Activated T-cell treated with anti-CD3 and anti-CD28 coated beads for 1 hour (primary cell): ENCODE data around the gene PEMT.

Source experiments
- DNase-seq: peaks from one replicate; pipeline ENCODE4 v3.0.0-alpha.2; 2020; ENCODE audit warnings: low read depth

PEMT gene

DNA sequence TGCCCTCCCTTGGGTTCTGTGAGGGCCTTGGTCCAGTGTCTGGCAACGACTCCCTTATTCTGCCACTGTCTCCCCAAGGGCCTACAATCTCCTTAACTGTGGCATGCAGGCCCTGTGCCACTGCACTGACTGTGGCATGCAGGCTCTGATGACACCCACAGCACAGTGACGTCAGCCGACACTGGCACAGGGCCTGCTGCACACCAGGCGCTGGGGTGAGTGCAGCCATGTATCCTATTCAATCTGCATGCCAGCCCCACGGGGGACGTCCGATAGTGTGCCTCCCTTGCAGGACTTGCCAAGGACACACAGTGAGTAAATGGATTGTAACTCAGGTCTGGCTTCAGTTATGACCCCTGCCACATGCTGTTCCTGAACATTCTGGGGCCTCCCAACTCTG, 55.6 kb downstream of the PEMT start:
- no peak for DNase-seq

DNA sequence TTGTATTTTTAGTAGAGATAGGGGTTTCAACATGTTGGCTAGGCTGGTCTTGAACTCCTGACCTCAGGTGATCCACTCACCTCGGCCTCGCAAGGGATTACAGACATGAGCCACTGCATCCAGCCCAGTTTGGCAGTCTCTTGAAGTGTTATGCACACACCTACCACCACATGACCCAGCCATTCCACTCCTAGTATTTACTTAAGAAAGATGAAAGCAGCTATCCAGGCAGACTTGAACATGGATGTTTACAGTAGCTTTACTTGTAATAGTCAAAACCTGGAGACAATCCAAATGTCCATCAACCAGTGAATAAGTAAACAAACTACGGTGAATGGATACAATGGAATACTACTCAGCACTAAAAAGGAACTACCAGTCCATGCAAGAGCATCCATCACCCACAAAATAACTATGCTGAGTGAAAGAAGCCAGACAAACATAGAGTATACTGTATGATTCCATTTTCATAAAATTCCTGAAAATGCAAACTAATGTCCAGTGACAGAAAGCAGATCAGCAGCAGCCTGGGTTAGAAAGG, 57.5 kb downstream of the PEMT start:
- DNase-seq, result no peak

DNA sequence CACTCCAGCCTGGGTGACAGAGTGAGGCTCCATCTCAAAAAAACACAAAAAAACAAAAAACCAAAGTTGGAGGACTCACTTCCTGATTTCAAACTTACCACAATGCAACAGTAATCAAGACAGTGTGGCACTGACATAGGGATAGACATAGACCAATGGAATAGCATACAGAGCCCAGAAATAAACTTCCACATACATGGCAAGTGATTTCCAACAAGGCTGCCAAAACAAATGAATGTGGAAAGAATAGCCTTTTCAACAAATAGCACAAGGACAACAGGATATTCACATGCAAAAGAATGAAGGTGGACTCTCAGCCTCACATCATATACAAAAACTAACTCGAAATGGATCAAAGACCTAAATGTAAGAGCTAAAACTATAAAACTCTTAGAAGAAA, 58.5 kb downstream of the PEMT start:
- DNase-seq, result no peak

DNA sequence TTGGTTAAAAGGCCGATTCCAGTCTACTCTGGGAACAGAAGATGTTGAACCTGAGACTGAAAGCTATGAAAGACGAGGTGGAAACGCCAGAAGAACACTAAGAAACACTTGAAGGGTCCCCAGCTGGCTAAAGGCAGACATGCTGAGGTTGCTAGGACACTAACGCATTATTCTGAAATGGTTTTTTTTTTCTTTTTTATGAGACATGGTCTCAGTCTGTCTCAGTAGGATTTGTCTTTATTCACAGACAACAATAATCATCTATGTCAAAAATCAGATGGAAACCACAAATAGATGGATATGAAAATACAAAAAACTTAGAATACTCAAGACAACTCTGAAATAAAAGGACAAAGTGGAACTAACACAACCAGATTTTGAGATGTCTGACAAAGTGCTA, 60.4 kb downstream of the PEMT start:
- DNase-seq, result no peak

DNA sequence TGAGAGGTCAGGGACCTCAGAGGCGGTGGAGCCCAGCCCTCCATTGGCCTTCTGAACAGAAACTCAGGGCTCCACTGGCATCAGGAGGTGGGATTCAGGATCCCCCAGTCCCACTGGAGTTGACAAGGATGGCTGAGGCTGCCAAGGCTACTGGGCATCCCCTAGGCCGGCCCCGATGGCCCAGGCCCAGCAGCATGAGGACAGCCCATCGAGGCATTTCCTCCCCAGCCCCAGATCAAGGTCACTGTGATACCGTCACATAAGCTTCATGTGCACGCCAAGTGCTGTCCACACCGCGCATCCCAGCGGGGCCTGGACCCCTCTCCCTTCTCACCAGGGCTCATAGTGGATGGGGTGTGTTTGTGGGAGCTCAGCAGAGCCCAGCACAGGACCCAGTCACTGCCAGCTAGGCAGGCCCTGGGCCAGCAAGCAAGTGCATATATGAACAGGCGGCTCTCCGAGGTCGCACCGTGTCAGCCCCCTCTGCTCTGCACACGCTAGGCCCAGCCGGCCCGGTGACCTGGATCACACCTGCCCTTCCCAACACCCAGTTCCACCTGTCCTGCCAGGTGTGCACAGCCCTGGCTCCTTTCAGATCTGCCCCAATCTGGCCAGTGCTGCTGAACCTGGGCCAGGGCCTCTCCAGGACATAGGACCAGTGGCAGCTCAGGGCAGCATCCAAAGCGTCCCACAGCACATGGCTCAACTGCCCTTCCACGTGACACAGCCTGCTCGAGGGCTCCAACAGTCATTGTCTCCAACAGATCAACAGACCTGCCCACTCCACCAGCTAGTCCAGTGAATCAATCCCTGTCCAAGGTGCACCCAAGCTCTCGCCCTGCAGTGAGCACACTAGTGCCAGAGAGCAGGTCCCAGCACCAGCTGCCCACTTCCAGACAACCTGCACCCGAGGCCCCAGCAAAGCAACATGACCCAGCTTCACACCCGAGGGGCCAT, 62.5 kb downstream of the PEMT start:
- DNase-seq, result no peak

DNA sequence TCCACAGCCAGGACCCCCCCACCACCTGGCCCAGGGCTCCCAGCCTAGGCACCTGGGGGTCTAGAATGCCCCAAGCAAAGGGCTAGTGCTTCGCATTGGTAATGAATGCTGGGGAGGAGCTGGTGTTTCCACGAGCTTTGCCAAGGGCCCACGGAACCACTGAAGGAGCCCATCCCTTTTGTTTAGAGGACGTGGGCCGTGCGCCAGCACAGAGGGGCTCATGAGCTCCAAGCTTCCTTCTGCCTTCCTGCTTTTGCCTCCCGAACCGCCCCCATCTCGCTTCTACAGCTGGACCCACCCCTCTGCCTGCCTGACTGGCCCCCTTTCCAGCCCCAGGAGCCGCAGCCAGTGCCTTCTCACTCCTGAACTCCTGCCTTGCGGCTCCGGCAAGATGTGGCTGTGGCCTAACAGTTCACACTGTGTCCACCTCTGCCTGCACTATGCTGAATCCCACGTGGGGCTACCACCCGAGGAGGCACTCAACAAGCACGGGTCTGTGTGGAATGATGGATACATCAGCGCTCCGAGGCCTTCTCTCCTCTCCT, 63.5 kb downstream of the PEMT start:
- DNase-seq, result no peak

DNA sequence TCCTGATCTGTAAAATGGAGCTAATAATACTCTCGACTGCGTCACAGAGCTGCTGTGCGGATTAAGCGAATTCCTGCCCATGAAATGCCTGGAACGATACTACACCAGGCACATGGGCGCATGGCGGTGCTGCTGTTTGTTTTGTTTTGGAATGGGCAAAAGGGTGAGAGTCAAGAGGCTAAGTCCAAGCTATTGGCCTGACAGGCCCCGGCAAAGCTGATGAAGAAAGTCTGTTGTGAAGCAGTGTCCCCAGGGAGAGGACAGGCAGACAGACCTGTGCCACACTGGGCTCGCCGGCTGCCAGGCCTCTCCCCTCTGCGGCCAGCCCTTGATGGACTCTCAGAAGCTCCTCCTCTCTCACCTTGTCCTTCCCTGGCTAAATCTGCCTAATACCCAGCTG, 64.0 kb downstream of the PEMT start:
- no peak for DNase-seq

DNA sequence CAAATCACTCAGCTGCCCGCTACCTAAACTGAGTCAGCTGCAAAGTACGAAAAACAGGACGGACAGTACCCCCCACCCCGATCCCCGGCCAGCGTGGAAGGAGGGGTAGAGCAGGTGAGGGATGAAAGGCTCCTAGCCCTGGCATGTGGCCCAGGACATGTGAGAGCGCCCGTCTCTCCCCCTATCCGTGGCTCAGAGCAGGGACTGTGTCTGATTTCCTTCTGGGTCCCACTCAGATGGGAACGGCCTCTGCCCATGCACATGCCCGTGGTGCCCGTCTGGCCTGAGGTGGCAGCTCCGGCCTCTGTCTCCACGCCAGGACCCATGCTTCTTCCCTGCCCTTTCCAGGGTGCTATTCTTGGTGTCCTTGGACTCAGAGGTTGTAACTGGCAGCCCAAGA, 65.1 kb downstream of the PEMT start:
- DNase-seq, result no peak

DNA sequence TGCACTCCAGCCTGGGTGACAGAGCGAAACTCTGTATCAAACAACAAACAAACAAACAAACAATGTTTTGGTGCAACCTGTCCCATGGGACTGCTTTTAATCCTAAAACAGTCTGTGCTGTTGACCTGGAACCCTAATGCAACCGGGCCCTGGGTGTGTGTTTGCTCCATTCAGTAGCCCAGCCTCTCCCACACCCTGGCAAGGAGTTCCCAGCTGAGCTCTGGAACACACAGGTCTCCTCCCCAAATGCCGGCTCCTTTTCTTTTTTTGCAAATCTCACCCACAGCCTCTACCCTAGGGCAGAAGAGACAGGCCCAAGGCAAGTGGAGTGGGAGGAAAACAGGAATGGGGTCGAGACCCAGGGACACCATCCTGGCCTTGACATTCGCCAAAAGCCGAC, 65.6 kb downstream of the PEMT start:
- no peak for DNase-seq

DNA sequence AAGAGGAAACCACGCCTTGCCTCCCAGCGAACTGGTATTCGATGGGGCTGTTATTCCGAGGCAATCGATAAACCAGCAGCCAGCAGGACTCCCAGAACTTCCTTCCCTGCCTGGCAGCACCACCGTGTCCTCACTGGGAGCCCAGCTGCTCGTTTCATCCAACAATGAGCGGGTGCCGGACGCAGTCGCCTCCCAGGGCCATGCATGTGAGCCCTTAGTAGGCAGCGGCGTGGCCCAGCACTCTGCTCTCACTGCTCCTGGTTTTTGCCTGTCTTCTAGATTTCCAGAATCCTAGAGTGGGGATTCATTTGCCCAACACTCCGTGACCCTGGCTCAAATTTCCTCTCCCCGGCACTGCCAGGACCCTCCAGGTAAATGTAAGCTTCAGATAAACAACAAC, 66.2 kb downstream of the PEMT start:
- no peak for DNase-seq

DNA sequence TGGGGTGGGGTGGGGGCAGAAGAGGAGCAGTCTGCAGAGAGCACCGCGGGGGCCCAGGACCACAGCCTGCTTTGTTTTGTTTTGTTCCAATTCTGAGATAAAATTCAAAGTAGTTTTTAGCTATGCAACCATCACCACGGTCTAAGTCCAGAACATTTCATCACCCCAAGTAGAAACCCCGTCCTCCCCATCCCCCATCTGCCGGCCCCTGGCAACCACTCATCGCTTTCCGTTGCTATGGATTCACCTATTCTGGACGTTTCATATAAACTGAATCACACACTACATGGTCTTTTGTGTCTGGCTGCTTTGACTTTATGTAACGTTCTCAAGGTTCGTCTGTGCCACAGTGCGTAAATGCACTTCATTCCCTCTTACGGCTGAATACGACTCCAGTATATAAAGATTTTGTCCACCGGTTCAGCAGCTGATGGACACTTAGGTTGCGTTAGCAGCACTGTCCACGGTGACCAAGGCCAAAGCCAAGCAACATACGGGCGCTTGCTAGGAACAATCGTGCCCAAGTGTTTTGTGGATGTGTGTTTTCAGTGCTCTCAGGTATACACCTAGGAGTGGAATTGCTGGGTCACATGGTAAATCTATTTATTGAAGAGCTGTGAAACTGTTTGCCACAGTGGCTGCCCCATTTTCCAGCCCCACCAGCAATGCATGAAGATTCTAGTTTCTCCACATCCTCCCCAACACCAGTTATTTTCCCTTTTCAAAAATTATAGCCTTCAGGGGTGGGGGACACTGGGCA, 67.6 kb downstream of the PEMT start:
- DNase-seq, result no peak

DNA sequence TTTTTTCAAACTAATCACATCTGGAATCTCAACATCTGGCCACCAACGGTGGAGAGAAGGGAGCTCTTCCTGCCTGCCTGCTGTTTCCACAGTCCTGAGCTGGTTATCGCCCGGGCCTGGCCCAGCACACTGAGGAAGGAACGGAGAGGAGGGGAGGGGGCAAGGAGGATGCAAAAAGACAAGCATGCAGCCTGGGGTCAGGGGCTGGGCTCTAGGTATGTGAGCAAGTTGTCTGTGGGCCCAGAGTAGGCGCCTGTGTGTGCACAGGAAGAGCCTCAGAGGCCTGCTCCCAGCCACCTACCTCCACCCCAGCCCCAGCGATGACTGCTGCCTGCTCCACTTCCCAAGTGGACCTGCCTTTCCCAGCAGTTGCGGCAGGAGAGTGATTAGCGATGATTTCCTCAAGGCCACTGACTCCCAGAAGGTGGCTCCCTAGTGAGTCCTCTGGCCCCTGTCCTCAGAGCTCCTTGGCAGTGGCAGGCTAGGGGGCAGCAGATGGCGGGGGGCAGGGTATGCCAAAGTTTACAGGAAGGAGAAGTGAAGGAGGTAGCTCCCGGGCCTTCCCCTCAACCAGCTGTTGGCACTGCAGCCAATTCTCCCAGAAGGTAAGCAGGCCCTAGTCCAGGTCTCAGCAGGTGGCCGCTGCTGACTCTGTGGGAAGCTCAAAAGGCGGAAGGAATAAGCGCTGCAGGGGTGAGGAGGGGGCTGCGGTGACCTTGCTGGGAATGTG, 68.3 kb downstream of the PEMT start:
- DNase-seq, result no peak

DNA sequence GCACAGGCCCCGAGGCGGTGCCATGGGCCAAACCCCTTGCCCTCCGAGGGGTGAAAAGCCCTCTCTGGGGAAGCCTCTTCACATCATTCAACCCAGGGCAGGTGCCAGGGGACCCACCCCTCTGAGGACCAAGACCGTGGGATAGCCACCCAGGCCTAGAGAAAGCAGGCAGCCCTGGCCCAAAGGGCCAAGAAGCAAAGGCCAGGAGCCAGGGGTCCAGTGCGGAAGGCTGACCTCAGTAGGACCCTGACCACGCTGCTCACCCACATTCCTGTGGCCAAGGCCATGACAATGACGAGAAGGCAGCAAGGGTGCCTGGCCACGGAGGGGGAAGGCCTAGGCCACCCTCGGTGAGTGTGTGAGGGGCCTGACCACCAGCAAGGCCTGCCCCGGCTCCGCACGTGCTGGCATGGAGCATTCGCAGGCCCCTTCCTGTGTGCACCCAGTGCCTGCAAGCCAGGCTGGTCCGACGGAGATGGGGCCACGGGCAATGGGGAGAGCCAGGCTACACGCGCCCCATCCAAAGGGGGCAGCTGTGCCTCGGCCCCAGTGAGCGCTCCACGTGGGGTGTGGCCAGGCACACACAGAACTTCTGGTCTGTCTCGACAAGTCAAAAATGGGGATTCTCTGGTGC, 70.8 kb downstream of the PEMT start:
- DNase-seq, result no peak

DNA sequence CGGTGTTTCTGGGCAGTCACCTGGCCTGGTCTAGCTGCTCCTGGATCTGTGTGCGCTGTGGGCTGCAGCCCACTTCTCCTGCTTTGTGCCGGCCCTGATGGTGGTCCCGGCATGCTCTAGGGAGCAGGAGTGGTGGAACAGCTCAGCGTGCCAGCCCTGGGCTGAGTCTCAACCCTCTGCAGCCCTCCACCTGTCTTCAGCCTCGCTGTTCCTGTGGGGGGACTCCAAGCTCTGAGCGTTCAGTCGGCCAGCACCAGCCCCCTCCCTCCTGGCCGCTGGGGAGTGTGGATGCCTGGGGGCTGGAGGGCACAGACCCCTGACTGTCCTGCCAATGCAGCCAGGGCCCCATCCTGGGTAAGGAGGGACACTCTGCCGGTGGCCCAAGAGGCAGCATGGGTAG, 71.6 kb downstream of the PEMT start:
- no peak for DNase-seq

DNA sequence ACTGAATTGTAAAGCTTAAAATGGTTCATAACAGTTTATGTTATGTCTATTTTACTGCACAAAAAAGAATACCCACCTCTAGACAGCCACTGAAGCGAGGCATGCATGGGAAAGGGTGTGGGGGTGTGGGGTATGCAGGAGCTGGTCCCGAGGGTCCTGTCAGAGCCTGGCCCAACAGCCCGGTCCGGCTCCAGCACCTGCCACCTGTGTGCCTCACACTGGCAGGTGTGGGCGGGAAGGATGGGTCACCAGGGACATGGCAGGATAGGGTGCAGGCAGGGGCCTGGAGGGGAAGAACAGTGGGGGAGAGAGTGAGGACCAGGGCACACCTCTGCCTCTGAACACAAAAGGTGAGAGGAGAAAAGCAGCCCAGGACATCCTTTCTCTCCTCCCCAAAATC, 72.6 kb downstream of the PEMT start:
- DNase-seq, result no peak

DNA sequence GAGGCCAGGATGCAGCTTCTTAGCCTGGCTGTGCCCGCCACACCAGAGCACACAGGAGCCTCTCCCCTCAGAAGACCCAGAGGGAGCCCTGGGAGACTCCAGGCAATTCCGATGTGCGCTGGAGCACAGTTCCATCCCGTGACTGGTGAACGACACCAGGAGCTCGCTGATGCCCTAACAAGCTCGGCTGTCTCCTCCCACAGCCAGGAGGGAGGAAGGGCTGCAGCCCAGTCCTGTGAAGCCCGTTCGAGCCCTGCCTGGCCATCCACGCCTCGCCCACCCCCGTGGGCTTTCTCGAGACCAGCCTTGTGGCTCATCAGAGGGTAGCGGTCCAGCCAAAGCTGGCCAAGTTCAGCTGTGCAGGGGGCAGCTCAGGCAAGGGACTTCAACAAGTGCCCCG, 73.5 kb downstream of the PEMT start:
- DNase-seq, result no peak

DNA sequence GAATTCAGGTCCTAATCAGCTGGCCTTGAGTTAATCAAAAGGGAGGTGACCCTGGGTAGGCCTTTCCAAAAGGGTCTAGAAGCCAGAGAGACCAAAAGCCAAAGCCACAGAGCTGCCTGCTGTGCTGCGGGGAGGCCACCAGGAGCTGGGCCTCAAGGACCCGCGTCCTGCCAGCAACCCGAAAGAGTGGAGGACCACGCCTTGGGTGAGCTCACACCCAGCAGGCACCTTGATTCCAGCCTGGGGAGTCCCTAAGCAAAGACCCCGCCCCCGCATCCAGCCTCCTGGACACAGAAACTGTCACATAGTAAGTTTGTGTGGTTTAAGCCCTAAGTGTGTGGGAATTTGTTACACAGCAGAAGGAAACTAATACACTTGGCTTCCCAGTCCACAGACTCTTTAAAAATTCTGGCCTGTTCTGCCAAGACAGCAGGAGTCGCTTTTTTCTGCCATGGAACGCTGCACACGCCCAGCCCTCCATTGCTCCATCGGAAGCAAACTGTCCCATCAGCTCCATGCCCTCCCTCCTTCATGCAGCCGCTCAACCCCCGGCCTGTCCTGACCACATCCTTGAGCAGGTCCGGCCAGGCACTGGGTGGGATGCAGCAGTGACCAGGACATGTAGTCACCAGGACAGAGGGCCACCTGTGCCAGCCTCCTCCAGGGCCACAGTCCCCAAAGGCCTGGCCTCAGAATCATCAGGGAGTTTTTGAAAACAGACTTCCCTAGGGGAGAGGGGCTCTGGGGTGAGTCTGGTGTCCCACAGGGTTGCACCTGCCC, 74.4 kb downstream of the PEMT start:
- no peak for DNase-seq

DNA sequence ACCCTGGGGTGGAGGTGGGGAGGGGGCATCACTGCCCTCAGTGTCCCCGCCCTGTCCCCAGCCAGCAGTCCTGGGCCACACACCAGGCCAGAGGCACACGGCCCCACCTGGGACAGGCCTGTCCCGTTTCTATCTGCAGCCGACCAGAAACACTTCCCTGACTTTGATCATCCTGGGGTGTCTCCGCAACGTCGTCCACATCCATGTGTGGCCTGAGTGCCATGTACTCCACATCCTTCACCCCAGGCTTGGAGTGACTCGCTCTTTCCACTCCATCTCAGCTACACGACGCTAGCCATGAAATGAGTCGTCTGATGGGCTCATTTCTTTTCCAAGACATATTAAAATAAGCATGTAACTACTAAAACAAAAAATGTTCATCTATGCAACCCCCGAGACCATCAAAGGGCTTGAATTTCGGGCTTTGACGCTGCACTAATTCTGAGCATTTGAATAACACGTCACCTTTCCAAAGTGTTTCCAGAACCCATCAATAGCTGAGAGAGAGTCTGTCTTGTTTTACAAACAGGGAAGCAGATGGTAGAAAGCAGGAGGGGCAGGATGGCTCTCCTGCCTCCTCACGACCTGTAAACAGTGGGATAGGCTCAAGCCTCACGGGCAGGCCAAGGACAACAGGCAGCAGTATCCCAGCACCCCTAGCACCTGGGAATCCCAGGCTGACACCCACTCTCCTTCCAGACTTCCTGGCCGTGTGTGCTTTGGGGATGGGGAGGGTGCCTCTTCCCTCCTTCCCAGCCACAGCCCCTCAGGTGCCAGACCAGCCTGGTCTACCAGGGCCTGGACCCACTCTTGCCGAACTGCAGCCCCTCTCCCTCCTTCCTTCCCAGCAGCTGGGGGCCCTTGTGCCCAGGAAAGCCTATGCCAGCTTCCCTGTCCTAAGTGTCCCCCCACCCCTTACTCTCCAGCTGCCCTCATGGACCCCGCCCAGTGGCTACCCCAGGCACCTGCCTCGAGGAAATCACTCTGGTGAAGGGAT, 75.3 kb downstream of the PEMT start:
- no peak for DNase-seq
